HL-60 (cell line): ENCODE measurements around the gene ICAM1.
"Not testable (repeated sequence)": the region's sequence is repeated elsewhere in the genome, so short reads cannot be mapped to it uniquely, and the experiment has no call there.

Experiments used
- DNase-seq, 2 experiments: peaks; one replicate each; pipeline ENCODE4 v3.0.0-alpha.2; 2010 to 2020; ENCODE audit warnings: low read depth in 1 of 2, low spot score in 1 of 2
- H3K27ac ChIP-seq: fragments of 250-450 bp; sonication (Bioruptor Pico); replicated peaks from 2 replicates; pipeline ENCODE4 v1.5.1; 2020; ENCODE audit warnings: mild to moderate bottlenecking, moderate library complexity
- H3K27me3 ChIP-seq: fragments of 250-450 bp; sonication (Bioruptor Pico); 2 replicates; pipeline ENCODE4 v1.5.1; 2021; ENCODE audit warnings: mild to moderate bottlenecking, moderate library complexity; ENCODE audit not compliant: insufficient read depth, poor library complexity, severe bottlenecking
- H3K4me3 ChIP-seq: replicated peaks from 2 replicates; pipeline ENCODE4 v1.5.1; 2011; ENCODE audit warnings: mild to moderate bottlenecking, control low read depth, low read length; ENCODE audit not compliant: insufficient read depth
- GABPA ChIP-seq: IDR thresholded peaks from 2 replicates; pipeline ENCODE4 v1.6.1; 2012; ENCODE audit warnings: low read depth
- POLR2AphosphoS5 ChIP-seq: IDR thresholded peaks from 2 replicates; pipeline ENCODE4 v1.6.1; 2012; ENCODE audit warnings: low read depth
- SPI1 ChIP-seq: IDR thresholded peaks from 2 replicates; pipeline ENCODE4 v1.6.1; 2012; ENCODE audit warnings: low read depth, mild to moderate bottlenecking, borderline replicate concordance
- TF ChIP-seq, protein P1 (sequence below): IDR thresholded peaks from one replicate; pipeline ENCODE4 v1.5.1; 2011; ENCODE audit warnings: low read length, control low read depth, inconsistent platforms; ENCODE audit not compliant: insufficient read depth
- TF ChIP-seq, protein P2 (sequence below): IDR thresholded peaks from 2 replicates; pipeline ENCODE4 v1.6.1; 2012; ENCODE audit warnings: low read depth; ENCODE audit not compliant: insufficient replicate concordance

The ICAM1 gene

DNA sequence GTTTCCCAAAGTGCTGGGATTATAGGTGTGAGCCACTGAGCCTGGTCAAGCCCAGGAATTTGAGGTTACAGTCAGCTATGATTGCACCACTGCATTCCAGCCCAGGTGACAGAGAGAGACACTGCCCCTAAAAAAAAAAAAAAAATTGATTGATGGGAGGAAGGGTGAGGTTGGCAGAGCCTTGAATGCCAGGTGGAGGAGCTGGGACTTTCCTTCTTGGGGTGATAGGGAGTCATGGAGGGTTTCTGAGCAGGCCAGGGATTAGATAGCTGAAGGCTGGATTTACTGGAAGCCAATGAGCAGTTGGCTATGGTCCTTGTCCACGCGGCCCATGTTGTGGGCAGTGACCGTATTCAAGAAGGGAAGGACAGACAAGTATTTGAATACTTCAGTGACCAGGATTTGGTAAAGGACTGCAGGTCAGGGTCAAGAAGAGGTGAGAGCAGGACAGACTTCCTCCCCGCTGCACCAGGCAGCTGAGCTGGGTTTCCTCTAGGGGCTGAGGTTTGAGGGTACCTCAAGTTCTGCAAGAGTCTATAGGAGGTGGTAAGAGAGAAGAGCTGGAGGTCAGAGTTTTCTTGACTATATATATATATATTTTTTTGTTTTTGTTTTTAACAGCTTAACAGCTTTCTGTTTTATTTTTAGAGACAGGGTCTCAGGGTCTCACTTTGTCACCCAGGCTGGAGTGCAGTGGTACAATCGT lies 9.0 kb downstream of the ICAM1 start:
- no peak overlapping the region for H3K27ac ChIP-seq
- no peak for TF ChIP-seq GABPA
- peak; percentile 45; the same call in 1 of the 2 replicates for TF ChIP-seq SPI1
- TF ChIP-seq, protein P1, sequence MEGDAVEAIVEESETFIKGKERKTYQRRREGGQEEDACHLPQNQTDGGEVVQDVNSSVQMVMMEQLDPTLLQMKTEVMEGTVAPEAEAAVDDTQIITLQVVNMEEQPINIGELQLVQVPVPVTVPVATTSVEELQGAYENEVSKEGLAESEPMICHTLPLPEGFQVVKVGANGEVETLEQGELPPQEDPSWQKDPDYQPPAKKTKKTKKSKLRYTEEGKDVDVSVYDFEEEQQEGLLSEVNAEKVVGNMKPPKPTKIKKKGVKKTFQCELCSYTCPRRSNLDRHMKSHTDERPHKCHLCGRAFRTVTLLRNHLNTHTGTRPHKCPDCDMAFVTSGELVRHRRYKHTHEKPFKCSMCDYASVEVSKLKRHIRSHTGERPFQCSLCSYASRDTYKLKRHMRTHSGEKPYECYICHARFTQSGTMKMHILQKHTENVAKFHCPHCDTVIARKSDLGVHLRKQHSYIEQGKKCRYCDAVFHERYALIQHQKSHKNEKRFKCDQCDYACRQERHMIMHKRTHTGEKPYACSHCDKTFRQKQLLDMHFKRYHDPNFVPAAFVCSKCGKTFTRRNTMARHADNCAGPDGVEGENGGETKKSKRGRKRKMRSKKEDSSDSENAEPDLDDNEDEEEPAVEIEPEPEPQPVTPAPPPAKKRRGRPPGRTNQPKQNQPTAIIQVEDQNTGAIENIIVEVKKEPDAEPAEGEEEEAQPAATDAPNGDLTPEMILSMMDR, result no peak
- H3K27me3 ChIP-seq, result no peaks in the 10 kb centered on the region
- DNase-seq, result peak in 1 of 2 experiments; percentile 43
- no peak overlapping the region for H3K4me3 ChIP-seq

DNA sequence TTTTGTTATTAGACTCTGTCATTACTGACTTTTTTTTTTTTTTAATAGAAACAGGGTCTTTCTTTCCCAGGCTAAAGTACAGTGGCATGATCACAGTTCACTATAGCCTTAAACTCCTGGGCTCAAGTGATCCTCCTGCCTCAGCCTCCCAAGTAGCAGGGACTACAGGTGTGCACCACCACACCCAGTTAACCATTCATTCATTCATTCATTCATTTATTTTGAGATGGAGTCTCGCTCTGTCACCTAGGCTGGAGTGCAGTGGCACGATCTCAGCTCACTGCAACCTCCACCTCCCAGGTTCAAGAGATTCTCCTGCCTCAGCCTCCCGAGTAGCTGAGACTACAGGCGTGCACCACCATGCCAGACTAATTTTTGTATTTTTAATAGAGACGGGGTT lies 11.1 kb downstream of the ICAM1 start:
- H3K27ac ChIP-seq, DNase-seq, H3K27me3 ChIP-seq, H3K4me3 ChIP-seq: not testable (repeated sequence)

DNA sequence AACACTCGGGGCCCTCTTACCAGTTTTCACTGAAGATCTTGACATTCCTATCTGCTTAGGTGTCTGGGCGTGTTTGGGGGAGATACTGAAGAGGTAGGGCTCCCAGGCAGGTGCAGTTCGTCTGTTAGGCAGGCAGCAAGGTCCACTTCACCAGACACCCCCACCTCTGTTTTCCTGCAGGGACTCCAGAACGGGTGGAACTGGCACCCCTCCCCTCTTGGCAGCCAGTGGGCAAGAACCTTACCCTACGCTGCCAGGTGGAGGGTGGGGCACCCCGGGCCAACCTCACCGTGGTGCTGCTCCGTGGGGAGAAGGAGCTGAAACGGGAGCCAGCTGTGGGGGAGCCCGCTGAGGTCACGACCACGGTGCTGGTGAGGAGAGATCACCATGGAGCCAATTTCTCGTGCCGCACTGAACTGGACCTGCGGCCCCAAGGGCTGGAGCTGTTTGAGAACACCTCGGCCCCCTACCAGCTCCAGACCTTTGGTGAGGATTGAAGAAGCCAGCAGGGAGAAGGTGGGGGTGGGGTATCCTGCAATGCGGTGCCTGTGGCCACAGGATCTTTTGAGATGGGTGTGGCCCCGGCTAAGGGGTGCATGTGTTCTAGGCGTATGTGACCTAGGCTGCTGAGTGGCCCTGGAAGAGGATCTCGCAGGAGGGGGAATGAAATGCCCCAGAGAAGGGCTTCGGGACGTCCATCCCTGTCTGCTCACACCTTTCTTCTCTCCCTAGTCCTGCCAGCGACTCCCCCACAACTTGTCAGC lies 12.6 kb downstream of the ICAM1 start:
- H3K27ac ChIP-seq, result no peak overlapping the region
- no peaks in the 10 kb centered on the region for H3K27me3 ChIP-seq
- no peak overlapping the region for H3K4me3 ChIP-seq
- no peak for TF ChIP-seq SPI1
- TF ChIP-seq, protein P1, result no peak
- TF ChIP-seq POLR2AphosphoS5, result no peak
- TF ChIP-seq, protein P2, sequence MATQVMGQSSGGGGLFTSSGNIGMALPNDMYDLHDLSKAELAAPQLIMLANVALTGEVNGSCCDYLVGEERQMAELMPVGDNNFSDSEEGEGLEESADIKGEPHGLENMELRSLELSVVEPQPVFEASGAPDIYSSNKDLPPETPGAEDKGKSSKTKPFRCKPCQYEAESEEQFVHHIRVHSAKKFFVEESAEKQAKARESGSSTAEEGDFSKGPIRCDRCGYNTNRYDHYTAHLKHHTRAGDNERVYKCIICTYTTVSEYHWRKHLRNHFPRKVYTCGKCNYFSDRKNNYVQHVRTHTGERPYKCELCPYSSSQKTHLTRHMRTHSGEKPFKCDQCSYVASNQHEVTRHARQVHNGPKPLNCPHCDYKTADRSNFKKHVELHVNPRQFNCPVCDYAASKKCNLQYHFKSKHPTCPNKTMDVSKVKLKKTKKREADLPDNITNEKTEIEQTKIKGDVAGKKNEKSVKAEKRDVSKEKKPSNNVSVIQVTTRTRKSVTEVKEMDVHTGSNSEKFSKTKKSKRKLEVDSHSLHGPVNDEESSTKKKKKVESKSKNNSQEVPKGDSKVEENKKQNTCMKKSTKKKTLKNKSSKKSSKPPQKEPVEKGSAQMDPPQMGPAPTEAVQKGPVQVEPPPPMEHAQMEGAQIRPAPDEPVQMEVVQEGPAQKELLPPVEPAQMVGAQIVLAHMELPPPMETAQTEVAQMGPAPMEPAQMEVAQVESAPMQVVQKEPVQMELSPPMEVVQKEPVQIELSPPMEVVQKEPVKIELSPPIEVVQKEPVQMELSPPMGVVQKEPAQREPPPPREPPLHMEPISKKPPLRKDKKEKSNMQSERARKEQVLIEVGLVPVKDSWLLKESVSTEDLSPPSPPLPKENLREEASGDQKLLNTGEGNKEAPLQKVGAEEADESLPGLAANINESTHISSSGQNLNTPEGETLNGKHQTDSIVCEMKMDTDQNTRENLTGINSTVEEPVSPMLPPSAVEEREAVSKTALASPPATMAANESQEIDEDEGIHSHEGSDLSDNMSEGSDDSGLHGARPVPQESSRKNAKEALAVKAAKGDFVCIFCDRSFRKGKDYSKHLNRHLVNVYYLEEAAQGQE, result no peak
- no peak for TF ChIP-seq GABPA
- no peak for DNase-seq

DNA sequence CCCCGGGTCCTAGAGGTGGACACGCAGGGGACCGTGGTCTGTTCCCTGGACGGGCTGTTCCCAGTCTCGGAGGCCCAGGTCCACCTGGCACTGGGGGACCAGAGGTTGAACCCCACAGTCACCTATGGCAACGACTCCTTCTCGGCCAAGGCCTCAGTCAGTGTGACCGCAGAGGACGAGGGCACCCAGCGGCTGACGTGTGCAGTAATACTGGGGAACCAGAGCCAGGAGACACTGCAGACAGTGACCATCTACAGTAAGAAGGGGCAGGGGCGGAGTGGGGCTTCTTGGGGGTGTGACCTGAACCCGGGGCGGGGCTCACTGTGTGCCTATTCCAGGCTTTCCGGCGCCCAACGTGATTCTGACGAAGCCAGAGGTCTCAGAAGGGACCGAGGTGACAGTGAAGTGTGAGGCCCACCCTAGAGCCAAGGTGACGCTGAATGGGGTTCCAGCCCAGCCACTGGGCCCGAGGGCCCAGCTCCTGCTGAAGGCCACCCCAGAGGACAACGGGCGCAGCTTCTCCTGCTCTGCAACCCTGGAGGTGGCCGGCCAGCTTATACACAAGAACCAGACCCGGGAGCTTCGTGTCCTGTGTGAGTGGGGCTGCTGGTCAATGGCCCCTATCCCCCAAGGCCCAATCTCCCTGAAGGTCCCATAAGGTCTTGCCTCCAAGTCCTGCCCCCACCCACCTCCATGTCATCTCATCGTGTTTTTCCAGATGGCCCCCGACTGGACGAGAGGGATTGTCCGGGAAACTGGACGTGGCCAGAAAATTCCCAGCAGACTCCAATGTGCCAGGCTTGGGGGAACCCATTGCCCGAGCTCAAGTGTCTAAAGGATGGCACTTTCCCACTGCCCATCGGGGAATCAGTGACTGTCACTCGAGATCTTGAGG lies 13.4 kb downstream of the ICAM1 start:
- no peak for DNase-seq
- no peak overlapping the region for H3K27ac ChIP-seq
- H3K4me3 ChIP-seq, result no peak overlapping the region
- TF ChIP-seq, protein P2, result no peak
- TF ChIP-seq SPI1 (no peak), POLR2AphosphoS5 (no peak), GABPA (no peak)
- TF ChIP-seq, protein P1, result no peak
- peaks cover 6% of the 10 kb centered on the region for H3K27me3 ChIP-seq
